ENCODE data around the gene ZFYVE28. TPM values are rescaled to one million over a fixed set of nuclear protein-coding genes. Genes with fewer than 3 reads are reported as not detected.

Gene ZFYVE28
- total and polyA plus RNA-seq, 2 donors (not counting 1 experiment from before 2014, with no cell fraction given), result 5.8 to 12.1 TPM

- peaks cover 2 to 6% (median 5%) of the 10 kb centered on the region in 3 donors for H3K9me3 ChIP-seq (ENCODE audit: control extremely low read depth in 1 of 3, control insufficient read depth in 2 of 3, insufficient read depth in 1 of 3, low read length in 2 of 3)
- ChIA-PET POLR2A (no interaction called here), CTCF (no interaction called here)
- no peak overlapping the region for H2AFZ ChIP-seq (ENCODE audit: insufficient read depth, low read depth, low read length, poor library complexity, severe bottlenecking)
- ATAC-seq (ENCODE audit: low read depth) (no peak), DNase-seq (no peak)
- intact Hi-C loops (cut with micrococcal nuclease), result loop anchor here (5.0 kb wide), 1 partner anchor 43 kb away; no protein-coding TSS in a partner anchor
- WGBS (ENCODE audit: insufficient coverage), result no CpG with 5 or more reads among the region's 1 CpG
- H3K36me3 ChIP-seq (replicated peaks in 1 of 2; ENCODE audit: control extremely low read depth in 1 of 2, control insufficient read depth in 1 of 2, extremely low read depth in 1 of 2, insufficient read depth in 2 of 2, low read length in 1 of 2), result no peaks in the 10 kb centered on the region
- no peak overlapping the region for H3K9ac ChIP-seq (ENCODE audit: low read length)
- peaks cover 15% of the 10 kb centered on the region for H3K27me3 Mint-ChIP-seq
- peaks cover 4% of the 10 kb centered on the region for H3K9me3 Mint-ChIP-seq (ENCODE audit: insufficient read depth)
- TF ChIP-seq CTCF (IDR thresholded peaks at IDR 0.05), result no peak
- no peak for TF ChIP-seq EZH2 (IDR thresholded peaks at IDR 0.05; ENCODE audit: borderline replicate concordance, insufficient read depth, low read depth, low read length, poor library complexity, severe bottlenecking)
- H3K4me2 ChIP-seq (replicated peaks; ENCODE audit: low read depth, low read length, poor library complexity, severe bottlenecking), result no peak overlapping the region
- no peak overlapping the region for H3K27ac Mint-ChIP-seq
- H3K79me2 ChIP-seq (ENCODE audit: control insufficient read depth, insufficient read depth, low read length), result no peaks in the 10 kb centered on the region
- no peak overlapping the region for H3K27ac ChIP-seq (ENCODE audit: low read length in 2 of 2)
- no peaks in the 10 kb centered on the region for H3K4me1 ChIP-seq (ENCODE audit: control insufficient read depth in 2 of 2, insufficient read depth in 2 of 2, low read length in 2 of 2)
- no peak overlapping the region for H3K4me3 Mint-ChIP-seq
- H3K27me3 ChIP-seq (replicated peaks in 1 of 4; ENCODE audit: control extremely low read depth in 1 of 4, control insufficient read depth in 3 of 4, insufficient read depth in 4 of 4, low read length in 3 of 4), result peaks cover 0 to 7% (median 0%) of the 10 kb centered on the region in 4 experiments
- no peak overlapping the region for H3K4me3 ChIP-seq (ENCODE audit: control extremely low read depth in 1 of 5, extremely low read depth in 1 of 5, insufficient read depth in 1 of 5, low read depth in 2 of 5, low read length in 4 of 5)
- peaks cover 1% of the 10 kb centered on the region for H3K4me1 Mint-ChIP-seq
- H4K20me1 ChIP-seq (ENCODE audit: control insufficient read depth, insufficient read depth, low read length, poor library complexity, severe bottlenecking), result no peaks in the 10 kb centered on the region
Observed at GRCh38 chr4:2324891-2325290, 93.6 kb downstream of the ZFYVE28 start.

GRCh38 chr4:2322841-2323240, 95.6 kb downstream of the ZFYVE28 start:
- WGBS (ENCODE audit: insufficient coverage), result 100% methylated on average over 2 of the region's 13 CpGs
- Histone ChIP-seq H3K4me2 (replicated peaks; ENCODE audit: low read depth, low read length, poor library complexity, severe bottlenecking) (no peak overlapping the region), H3K27ac (ENCODE audit: low read length in 2 of 2) (no peak overlapping the region), H3K4me3 (ENCODE audit: control extremely low read depth in 1 of 5, extremely low read depth in 1 of 5, insufficient read depth in 1 of 5, low read depth in 2 of 5, low read length in 4 of 5) (no peak overlapping the region), H2AFZ (ENCODE audit: insufficient read depth, low read depth, low read length, poor library complexity, severe bottlenecking) (no peak overlapping the region), H3K79me2 (ENCODE audit: control insufficient read depth, insufficient read depth, low read length) (no peaks in the 10 kb centered on the region), H3K27me3 (replicated peaks in 1 of 4; ENCODE audit: control extremely low read depth in 1 of 4, control insufficient read depth in 3 of 4, insufficient read depth in 4 of 4, low read length in 3 of 4) (peaks cover 0 to 7% (median 0%) of the 10 kb centered on the region in 4 experiments), H3K36me3 (replicated peaks in 1 of 2; ENCODE audit: control extremely low read depth in 1 of 2, control insufficient read depth in 1 of 2, extremely low read depth in 1 of 2, insufficient read depth in 2 of 2, low read length in 1 of 2) (no peaks in the 10 kb centered on the region), H3K4me1 (ENCODE audit: control insufficient read depth in 2 of 2, insufficient read depth in 2 of 2, low read length in 2 of 2) (no peaks in the 10 kb centered on the region), H3K9me3 (ENCODE audit: control extremely low read depth in 1 of 3, control insufficient read depth in 2 of 3, insufficient read depth in 1 of 3, low read length in 2 of 3) (peaks cover 2 to 6% (median 2%) of the 10 kb centered on the region in 3 donors), H3K9ac (ENCODE audit: low read length) (no peak overlapping the region), H4K20me1 (ENCODE audit: control insufficient read depth, insufficient read depth, low read length, poor library complexity, severe bottlenecking) (no peaks in the 10 kb centered on the region)
- Mint-ChIP-seq H3K4me3 (no peak overlapping the region), H3K27me3 (peaks cover 15% of the 10 kb centered on the region), H3K4me1 (peaks cover 1% of the 10 kb centered on the region), H3K27ac (no peak overlapping the region), H3K9me3 (ENCODE audit: insufficient read depth) (peaks cover under 1% of the 10 kb centered on the region)
- TF ChIP-seq CTCF (IDR thresholded peaks at IDR 0.05) (no peak), EZH2 (IDR thresholded peaks at IDR 0.05; ENCODE audit: borderline replicate concordance, insufficient read depth, low read depth, low read length, poor library complexity, severe bottlenecking) (no peak)
- no peak for DNase-seq
- ChIA-PET POLR2A (no interaction called here), CTCF (no interaction called here)
- intact Hi-C loops (cut with micrococcal nuclease), result no loop called here
- no peak for ATAC-seq (ENCODE audit: low read depth)

Measured in B cell (primary cell).